AG04449 (cell line): Measurements from ENCODE around the gene CASTOR1.

ENCODE experiments used
- CTCF ChIA-PET: fragments of 350-600 bp; formaldehyde crosslinking; extraction: SDS; loops from one replicate; lab custom pipeline; 2021; ENCODE audit warnings: antibody characterized with exemption; lab: Yijun Ruan, JAX
- POLR2A ChIA-PET: fragments of 400-600, 350-600 bp; formaldehyde crosslinking; extraction: SDS; loops from one replicate; lab custom pipeline; 2020; ENCODE audit warnings: antibody characterized with exemption, inconsistent platforms; lab: Yijun Ruan, JAX
- DNase-seq: peaks from one replicate; pipeline ENCODE4 v3.0.0-alpha.2; 2010; ENCODE audit warnings: low read depth, low spot score
- H3K4me3 ChIP-seq: 2 replicates; pipeline ENCODE4 v1.5.1; 2011; ENCODE audit warnings: low read depth, mild to moderate bottlenecking, control low read depth, low read length
- TF ChIP-seq, protein P1 (sequence below): IDR thresholded peaks from one replicate; pipeline ENCODE4 v1.5.1; 2011; ENCODE audit warnings: mild to moderate bottlenecking, moderate library complexity, low read length, control low read depth, inconsistent platforms; ENCODE audit not compliant: insufficient read depth; ENCODE audit errors: missing control alignments

The CASTOR1 gene

DNA sequence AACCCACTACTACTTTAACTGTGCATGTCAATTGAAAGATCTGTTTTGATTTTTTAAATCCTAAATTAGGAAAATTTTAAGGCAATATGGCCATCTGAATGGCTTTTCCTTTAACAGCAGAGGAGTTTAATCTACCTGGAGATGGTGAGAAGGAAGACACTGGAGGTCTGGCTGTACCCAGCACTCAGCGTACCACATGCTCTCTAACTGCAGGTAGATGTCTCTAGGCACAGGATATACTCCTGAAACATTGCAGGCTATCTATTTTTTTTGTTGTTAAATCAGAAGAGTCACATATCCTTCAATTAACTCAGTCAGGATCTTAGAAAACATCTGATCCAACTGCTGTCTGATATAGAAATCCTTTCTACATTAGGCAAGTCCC, 17.3 kb upstream of the CASTOR1 start:
- ChIA-PET POLR2A (no interaction called here), CTCF (interaction anchor here (1.6 kb wide), 1 partner anchor 19 kb away, joined by 7 read pairs; no protein-coding TSS in a partner anchor)
- TF ChIP-seq, protein P1, sequence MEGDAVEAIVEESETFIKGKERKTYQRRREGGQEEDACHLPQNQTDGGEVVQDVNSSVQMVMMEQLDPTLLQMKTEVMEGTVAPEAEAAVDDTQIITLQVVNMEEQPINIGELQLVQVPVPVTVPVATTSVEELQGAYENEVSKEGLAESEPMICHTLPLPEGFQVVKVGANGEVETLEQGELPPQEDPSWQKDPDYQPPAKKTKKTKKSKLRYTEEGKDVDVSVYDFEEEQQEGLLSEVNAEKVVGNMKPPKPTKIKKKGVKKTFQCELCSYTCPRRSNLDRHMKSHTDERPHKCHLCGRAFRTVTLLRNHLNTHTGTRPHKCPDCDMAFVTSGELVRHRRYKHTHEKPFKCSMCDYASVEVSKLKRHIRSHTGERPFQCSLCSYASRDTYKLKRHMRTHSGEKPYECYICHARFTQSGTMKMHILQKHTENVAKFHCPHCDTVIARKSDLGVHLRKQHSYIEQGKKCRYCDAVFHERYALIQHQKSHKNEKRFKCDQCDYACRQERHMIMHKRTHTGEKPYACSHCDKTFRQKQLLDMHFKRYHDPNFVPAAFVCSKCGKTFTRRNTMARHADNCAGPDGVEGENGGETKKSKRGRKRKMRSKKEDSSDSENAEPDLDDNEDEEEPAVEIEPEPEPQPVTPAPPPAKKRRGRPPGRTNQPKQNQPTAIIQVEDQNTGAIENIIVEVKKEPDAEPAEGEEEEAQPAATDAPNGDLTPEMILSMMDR, result no peak
- no peak for DNase-seq
- no peak overlapping the region for H3K4me3 ChIP-seq

DNA sequence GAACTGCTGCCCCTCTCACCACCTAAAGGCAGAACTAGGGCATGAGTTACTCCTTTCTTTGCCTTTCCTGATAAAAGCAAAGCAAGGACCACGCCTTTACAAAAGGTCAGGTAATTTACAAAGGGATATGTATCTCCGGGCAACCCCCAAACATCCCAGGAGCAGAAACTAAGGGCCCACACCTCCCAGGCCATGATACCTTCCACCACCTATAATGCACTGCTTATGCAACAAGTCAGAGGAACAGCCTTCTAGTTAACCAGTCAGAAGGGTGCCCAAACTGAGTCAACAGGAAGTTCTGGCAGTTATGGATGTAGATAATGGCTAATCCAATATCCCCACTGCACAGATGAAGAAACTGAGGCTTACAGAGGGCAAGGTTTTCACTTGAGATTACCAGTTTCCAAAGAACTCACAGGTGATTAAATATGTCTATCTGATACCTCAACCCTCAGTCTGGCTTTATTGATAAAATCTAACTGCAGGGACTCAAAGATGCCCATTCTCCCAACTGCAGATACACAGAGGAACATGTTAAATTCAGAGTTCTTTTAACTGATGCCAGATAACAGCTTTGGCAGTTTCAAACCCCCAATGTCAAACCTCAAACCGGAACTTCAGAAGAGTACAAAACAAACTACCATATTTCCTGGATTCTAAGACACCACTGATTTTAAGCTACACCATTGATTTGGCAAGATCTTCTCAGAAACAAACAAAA, 16.8 kb upstream of the CASTOR1 start:
- H3K4me3 ChIP-seq, result no peak overlapping the region
- CTCF ChIA-PET, result interaction anchor here (1.6 kb wide), 1 partner anchor 18 kb away, joined by 7 read pairs; no protein-coding TSS in a partner anchor
- DNase-seq, result no peak
- POLR2A ChIA-PET, result no interaction called here
- TF ChIP-seq, protein P1, result no peak

DNA sequence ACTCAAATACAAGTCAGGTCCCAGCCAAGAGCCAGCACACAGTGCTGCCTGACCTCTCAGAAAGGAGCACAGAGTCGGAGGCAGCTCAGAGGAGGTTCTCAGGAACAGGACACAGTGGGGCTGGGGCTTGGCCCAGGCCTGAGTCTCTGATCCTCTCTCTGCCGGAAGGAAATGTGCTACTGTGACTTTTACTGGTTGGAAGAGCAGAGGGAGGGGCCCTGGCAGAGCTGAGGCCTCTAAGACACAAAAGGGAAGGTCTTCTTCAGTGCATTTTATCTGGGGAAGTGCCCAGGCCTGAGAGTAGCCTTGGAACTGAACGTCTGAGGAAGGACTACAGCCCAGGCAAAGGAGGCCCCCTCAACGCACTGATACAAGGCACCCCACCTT, 16.2 kb upstream of the CASTOR1 start:
- ChIA-PET POLR2A (no interaction called here), CTCF (interaction anchor here (9.9 kb wide), 1 partner anchor 16 kb away, joined by 79 read pairs; the partner anchor contains the start of gene CASTOR1)
- no peak for DNase-seq
- H3K4me3 ChIP-seq, result no peak overlapping the region
- TF ChIP-seq, protein P1, result no peak

DNA sequence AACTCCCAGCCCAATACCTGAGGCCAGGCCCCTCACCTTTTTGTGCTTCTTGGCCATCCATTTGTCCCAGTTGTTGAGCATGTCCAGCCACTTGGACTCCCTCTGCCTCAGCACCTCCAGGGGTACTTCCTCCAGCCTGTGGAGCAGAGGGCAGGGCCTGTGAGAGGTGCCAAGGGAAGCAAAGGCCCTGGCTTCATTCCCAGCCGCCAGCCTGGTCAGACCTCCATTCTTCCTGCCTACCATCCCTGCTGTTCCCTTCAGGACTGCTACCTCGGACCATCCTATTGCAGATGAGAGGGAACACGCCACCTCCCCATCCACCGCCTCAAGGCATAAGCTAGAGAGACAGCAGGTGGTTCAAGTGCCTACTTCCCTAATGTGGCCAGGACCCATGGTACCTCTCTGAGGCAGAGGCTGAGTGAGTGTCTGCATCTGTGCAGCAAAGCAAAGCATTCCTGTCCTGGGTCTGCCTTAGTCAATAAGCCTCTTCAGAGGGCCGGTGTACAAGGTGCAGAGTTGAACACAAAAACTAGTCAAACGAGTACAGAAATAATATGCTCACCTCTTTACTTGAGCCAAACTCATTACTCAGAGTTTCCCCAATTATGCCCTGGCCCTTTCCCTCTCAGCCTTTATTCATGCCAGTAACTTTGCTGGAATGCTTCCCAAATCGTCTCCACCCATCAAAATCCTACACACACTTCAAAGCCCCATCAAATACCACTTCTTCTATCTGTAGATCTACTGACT, 15.4 kb upstream of the CASTOR1 start:
- ChIA-PET CTCF (interaction anchor here (1.3 to 9.9 kb wide), 2 partner anchors 9 to 15 kb away, joined by 3 to 79 read pairs; partner anchors contain the start of gene CASTOR1), POLR2A (no interaction called here)
- DNase-seq, result no peak
- H3K4me3 ChIP-seq, result no peak overlapping the region
- TF ChIP-seq, protein P1, result no peak

DNA sequence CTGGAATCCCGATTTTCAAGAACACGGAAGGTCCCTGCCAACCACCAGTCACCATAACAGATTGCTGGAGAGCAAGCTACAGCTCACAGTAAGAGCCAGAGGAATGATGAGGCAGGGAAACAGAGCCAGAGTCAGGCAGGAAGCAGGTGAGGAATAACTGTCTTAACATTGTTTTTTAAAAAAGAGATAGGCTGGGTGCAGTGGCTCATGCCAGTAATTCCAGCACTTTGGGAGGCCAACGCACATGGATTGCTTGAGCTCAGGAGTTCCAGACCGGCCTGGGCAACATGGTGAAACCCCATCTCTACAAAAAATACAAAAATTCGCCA, 13.5 kb upstream of the CASTOR1 start:
- TF ChIP-seq, protein P1, result no peak
- DNase-seq, result no peak
- H3K4me3 ChIP-seq, result no peak overlapping the region
- CTCF ChIA-PET, result interaction anchor here (9.9 kb wide), 1 partner anchor 13 kb away, joined by 79 read pairs; the partner anchor contains the start of gene CASTOR1
- POLR2A ChIA-PET, result interaction anchor here (1.3 kb wide), 1 partner anchor 9 kb away, joined by 4 read pairs; no protein-coding TSS in a partner anchor
